Measurements from ENCODE around the gene ARHGAP20.

Gene ARHGAP20

DNA sequence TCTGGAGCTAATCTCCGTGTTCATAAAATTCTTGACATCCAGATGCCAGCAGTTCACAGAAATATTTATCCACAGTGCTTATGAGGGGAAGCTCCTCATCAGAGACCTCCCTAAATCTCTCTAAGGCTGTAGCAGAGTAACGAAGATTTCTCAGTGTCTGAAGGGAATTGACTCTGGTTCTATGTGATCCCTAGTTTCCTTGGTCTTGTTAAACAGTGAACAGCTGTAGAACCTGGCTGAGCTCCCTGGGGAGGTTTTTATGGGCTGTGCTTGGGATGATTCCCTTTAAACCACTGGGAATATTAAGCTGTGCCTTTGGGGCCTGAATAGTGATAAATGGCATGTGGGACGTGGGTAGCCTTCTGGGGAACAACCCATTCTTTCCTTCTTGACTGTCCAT lies 43.7 kb upstream of the ARHGAP20 start:
- H3K4me3 ChIP-seq (ENCODE audit: control insufficient read depth, low read depth, low read length), result no peak overlapping the region
- TF ChIP-seq, protein P1, sequence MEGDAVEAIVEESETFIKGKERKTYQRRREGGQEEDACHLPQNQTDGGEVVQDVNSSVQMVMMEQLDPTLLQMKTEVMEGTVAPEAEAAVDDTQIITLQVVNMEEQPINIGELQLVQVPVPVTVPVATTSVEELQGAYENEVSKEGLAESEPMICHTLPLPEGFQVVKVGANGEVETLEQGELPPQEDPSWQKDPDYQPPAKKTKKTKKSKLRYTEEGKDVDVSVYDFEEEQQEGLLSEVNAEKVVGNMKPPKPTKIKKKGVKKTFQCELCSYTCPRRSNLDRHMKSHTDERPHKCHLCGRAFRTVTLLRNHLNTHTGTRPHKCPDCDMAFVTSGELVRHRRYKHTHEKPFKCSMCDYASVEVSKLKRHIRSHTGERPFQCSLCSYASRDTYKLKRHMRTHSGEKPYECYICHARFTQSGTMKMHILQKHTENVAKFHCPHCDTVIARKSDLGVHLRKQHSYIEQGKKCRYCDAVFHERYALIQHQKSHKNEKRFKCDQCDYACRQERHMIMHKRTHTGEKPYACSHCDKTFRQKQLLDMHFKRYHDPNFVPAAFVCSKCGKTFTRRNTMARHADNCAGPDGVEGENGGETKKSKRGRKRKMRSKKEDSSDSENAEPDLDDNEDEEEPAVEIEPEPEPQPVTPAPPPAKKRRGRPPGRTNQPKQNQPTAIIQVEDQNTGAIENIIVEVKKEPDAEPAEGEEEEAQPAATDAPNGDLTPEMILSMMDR (conservative IDR thresholded peaks at IDR 0.05; ENCODE audit: control insufficient read depth, insufficient read depth, low read depth, low read length), result no peak
- DNase-seq (ENCODE audit: low read depth), result no peak

DNA sequence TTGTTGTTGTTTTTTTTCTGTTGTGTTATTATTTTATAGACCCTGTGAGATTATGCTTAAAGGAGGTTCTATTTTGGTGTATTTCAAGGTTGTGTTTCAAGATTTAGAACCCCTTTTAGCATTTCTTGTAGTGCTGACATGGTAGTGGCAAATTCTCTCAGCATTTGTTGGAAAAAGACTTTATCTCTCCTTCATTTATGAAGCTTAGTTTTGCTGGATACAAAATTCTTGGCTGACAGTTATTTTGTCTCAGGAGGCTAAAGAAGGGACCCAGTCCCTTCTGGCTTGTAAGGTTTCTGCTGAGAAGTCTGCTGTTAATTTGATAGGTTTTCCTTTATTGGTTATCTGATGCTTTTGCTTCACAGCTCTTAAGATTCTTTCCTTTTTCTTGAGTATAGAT lies 40.7 kb upstream of the ARHGAP20 start:
- TF ChIP-seq, protein P1 (conservative IDR thresholded peaks at IDR 0.05; ENCODE audit: control insufficient read depth, insufficient read depth, low read depth, low read length), result no peak
- H3K4me3 ChIP-seq (ENCODE audit: control insufficient read depth, low read depth, low read length), result no peak overlapping the region
- no peak for DNase-seq (ENCODE audit: low read depth)

DNA sequence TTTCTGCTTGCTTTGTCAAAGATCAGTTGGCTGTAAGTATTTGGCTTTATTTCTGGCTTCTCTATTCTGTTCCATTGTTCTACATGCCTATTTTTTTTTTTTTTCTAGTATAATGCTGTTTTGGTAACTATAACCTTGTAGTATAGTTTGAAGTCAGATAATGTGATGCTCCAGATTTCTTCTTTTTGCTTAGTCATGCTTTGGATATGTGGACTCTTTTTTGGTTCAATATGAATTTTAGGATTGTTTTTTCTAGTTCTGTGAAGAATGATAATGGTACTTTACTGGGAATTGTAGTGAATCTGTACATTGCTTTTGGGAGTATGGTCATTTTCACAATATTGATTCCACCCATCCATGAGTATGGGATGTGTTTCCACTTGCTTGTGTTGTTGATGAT lies 37.9 kb upstream of the ARHGAP20 start:
- TF ChIP-seq, protein P1 (conservative IDR thresholded peaks at IDR 0.05; ENCODE audit: control insufficient read depth, insufficient read depth, low read depth, low read length), result no peak
- DNase-seq (ENCODE audit: low read depth), result no peak
- no peak overlapping the region for H3K4me3 ChIP-seq (ENCODE audit: control insufficient read depth, low read depth, low read length)

DNA sequence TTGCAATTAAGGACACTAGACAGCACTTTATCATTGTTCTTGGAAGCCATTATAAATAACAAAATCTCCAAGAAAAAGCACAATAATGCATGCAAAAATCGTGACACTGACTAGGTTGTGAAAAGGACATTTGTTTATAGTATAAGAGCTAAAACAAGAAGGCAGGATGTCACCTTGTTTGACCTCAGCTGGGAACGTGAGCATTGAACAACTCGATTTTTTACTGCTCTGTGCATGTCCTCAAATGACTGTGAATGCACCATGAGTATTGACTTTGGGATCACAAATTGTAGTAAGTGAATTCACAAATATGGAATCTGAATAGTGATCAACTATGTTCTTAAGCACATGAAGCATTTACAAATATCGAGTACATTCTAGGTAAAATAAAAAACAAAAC lies 35.3 kb upstream of the ARHGAP20 start:
- TF ChIP-seq, protein P1 (conservative IDR thresholded peaks at IDR 0.05; ENCODE audit: control insufficient read depth, insufficient read depth, low read depth, low read length), result no peak
- no peak for DNase-seq (ENCODE audit: low read depth)
- no peak overlapping the region for H3K4me3 ChIP-seq (ENCODE audit: control insufficient read depth, low read depth, low read length)

DNA sequence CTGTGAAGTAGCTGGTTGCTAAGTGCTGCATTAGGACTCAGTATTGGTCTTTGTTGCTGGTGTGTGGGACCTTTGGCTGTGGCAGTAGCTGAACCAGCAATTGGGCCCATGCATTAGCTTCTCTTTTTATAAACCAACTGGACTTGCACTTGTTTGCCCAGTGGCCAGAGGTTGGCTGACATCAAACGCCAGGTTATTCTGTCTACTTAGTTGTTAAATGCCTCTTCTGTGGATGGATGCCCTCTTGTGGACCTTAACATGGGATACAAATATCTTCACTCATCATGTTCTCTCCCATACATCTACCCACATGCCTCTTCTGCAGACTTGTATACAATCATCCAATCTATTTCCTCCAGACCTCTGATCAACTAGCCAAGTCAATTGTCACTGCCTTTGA lies 26.4 kb upstream of the ARHGAP20 start:
- no peak for DNase-seq (ENCODE audit: low read depth)

DNA sequence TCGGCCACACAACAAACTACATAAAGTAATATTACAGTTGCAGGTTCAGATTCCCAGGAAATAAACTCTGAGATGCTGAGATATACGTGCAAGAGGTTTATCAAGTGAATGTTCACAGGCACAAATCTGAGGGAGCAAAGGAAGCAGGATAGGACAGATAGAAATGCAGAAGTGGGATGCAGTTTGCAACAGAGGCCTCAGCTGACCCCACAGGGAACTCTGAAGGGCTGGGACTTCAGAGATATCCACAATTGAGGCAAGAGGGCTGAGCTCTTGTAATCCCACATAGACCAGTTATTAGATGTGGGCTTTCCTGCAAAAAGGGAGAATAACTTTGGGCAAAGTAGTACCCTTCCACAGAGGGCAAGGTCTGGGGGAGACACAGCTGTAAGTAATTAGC lies 25.4 kb upstream of the ARHGAP20 start:
- TF ChIP-seq, protein P1 (conservative IDR thresholded peaks at IDR 0.05; ENCODE audit: control insufficient read depth, insufficient read depth, low read depth, low read length), result no peak
- DNase-seq (ENCODE audit: low read depth), result no peak
- H3K4me3 ChIP-seq (ENCODE audit: control insufficient read depth, low read depth, low read length), result no peak overlapping the region

More for the DNA sequence above, 26.4 kb upstream of the ARHGAP20 start:
- H3K4me3 ChIP-seq (ENCODE audit: control insufficient read depth, low read depth, low read length), result no peak overlapping the region
- TF ChIP-seq, protein P1 (conservative IDR thresholded peaks at IDR 0.05; ENCODE audit: control insufficient read depth, insufficient read depth, low read depth, low read length), result no peak

DNA sequence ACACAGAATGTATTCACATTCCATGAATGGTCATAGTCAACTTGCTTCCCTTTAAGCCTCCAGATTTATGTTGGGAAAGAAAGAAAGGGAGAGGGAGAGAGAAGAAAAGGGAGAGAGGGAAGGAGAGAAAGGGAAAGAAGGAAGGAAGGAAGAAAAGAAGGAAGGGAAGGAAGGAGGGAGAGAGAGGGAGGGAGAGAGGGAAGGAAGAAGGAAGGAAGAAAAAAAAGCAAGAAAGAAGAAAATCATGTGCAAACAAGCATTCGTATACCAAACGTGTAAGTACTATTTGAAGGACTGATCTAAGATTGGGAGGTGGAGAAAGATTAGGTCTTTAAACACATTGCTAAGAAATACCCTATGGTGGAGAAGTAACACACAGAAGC lies 23.9 kb upstream of the ARHGAP20 start:
- no peak overlapping the region for H3K4me3 ChIP-seq (ENCODE audit: control insufficient read depth, low read depth, low read length)
- DNase-seq (ENCODE audit: low read depth), result no peak
- TF ChIP-seq, protein P1 (conservative IDR thresholded peaks at IDR 0.05; ENCODE audit: control insufficient read depth, insufficient read depth, low read depth, low read length), result no peak
